Adrenal gland (tissue), 5 donors: Measurements from ENCODE around the gene FRY.

Experiments
- POLR2A ChIP-seq, 2 donors: fragments of 450-650 bp; IDR thresholded peaks; one replicate each; pipeline ENCODE4 v1.6.1; 2017; ENCODE audit warnings: antibody characterized with exemption in 2 of 2, mild to moderate bottlenecking in 2 of 2, moderate library complexity in 1 of 2
- TF ChIP-seq, protein P1 (sequence below), 6 experiments: fragments of 450-650 bp in 4 of 6; fragments of 200-600 bp in 2 of 6; sonication (generic) in 1 of 6; IDR thresholded peaks; 1 replicate in 5 of 6; 2 replicates in 1 of 6; pipeline versions ENCODE4 v1.5.1 to v1.8.0; 2016 to 2021; ENCODE audit warnings: antibody characterized with exemption in 6 of 6, mild to moderate bottlenecking in 2 of 6, moderate library complexity in 1 of 6
- donor health status: DM: no; HTN: no; CAD: no.

- TF ChIP-seq, protein P1, sequence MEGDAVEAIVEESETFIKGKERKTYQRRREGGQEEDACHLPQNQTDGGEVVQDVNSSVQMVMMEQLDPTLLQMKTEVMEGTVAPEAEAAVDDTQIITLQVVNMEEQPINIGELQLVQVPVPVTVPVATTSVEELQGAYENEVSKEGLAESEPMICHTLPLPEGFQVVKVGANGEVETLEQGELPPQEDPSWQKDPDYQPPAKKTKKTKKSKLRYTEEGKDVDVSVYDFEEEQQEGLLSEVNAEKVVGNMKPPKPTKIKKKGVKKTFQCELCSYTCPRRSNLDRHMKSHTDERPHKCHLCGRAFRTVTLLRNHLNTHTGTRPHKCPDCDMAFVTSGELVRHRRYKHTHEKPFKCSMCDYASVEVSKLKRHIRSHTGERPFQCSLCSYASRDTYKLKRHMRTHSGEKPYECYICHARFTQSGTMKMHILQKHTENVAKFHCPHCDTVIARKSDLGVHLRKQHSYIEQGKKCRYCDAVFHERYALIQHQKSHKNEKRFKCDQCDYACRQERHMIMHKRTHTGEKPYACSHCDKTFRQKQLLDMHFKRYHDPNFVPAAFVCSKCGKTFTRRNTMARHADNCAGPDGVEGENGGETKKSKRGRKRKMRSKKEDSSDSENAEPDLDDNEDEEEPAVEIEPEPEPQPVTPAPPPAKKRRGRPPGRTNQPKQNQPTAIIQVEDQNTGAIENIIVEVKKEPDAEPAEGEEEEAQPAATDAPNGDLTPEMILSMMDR (IDR thresholded peaks at IDR 0.05), result no peak
- no peak for TF ChIP-seq POLR2A (IDR thresholded peaks at IDR 0.05)
These were observed 170.7 kb downstream of the FRY start for GRCh38 chr13:32202268-32202667.
